ENCODE results near the gene AUTS2. TPM values are rescaled to one million over a fixed set of nuclear protein-coding genes. Genes with fewer than 3 reads are reported as not detected.

The AUTS2 gene
- total RNA-seq, 2 experiments from 2014 or later: 2.4 to 3.0 TPM

DNA sequence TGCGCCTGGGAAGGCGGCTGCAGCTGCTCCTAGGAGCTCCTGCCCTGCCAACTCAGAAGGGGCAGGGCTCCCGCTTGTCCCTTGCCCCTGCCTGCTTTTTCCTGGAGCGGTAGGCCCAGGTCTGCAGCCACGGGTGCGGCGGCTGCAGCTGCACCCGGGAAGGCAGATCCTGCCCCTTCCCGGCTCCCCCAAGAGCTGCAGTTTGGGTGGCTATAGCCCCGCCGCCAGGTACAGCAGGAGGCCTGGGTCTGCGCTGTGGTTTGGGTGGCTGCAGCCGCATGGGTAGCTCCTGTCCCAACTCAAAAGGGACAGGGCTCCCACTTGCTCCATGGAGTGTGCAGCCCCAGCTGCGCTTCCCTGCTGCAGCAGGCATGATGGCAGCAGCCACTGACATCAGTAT lies 6.5 kb upstream of the AUTS2 start:
- no peak overlapping the region for H3K4me3 Mint-ChIP-seq
- peaks cover 1% of the 10 kb centered on the region for H3K9me3 Mint-ChIP-seq (ENCODE audit: low read depth)
- DNase-seq (no peak), ATAC-seq (no peak)
- ChIA-PET POLR2A (no interaction called here), CTCF (no interaction called here)
- peaks cover 16% of the 10 kb centered on the region for H3K27me3 Mint-ChIP-seq
- intact Hi-C loops (cut with DNase I, micrococcal nuclease): no loop called here
- H3K27ac Mint-ChIP-seq: no peak overlapping the region
- peaks cover under 1% of the 10 kb centered on the region for H3K4me1 Mint-ChIP-seq
- H3K36me3 Mint-ChIP-seq (ENCODE audit: low read depth): no peaks in the 10 kb centered on the region

GRCh38 chr7:69593511-69593910 lies 4.8 kb upstream of the AUTS2 start:
- POLR2A ChIA-PET: no interaction called here
- CTCF ChIA-PET: no interaction called here
- Mint-ChIP-seq H3K4me1 (peaks cover 3% of the 10 kb centered on the region), H3K27ac (no peak overlapping the region), H3K9me3 (ENCODE audit: low read depth) (peaks cover 1% of the 10 kb centered on the region), H3K27me3 (peaks cover 19% of the 10 kb centered on the region), H3K4me3 (no peak overlapping the region), H3K36me3 (ENCODE audit: low read depth) (no peaks in the 10 kb centered on the region)
- ATAC-seq (no peak), DNase-seq (no peak)
- intact Hi-C loops (cut with DNase I, micrococcal nuclease): no loop called here

- CTCF ChIA-PET: no interaction called here
- H3K36me3 Mint-ChIP-seq (ENCODE audit: low read depth): no peaks in the 10 kb centered on the region
- H3K4me1 Mint-ChIP-seq: peaks cover 10% of the 10 kb centered on the region
- ATAC-seq: no peak
- intact Hi-C loops (cut with DNase I, micrococcal nuclease): loop anchor here in 1 of 2 experiments (5.0 kb wide), 1 partner anchor 1082 kb away; no protein-coding TSS in a partner anchor
- POLR2A ChIA-PET: no interaction called here
- H3K27me3 Mint-ChIP-seq: peaks cover 30% of the 10 kb centered on the region
- no peak for DNase-seq
- H3K27ac Mint-ChIP-seq: no peak overlapping the region
- peaks cover 1% of the 10 kb centered on the region for H3K9me3 Mint-ChIP-seq (ENCODE audit: low read depth)
- no peak overlapping the region for H3K4me3 Mint-ChIP-seq
Observed at GRCh38 chr7:69595415-69595814, 2.9 kb upstream of the AUTS2 start.

- intact Hi-C loops (cut with DNase I, micrococcal nuclease): loop anchor here in 1 of 2 experiments (5.0 kb wide), 1 partner anchor 1081 kb away; no protein-coding TSS in a partner anchor
- DNase-seq (no peak), ATAC-seq (no peak)
- peaks cover 32% of the 10 kb centered on the region for H3K27me3 Mint-ChIP-seq
- H3K4me1 Mint-ChIP-seq: peaks cover 10% of the 10 kb centered on the region
- H3K4me3 Mint-ChIP-seq: no peak overlapping the region
- no peak overlapping the region for H3K27ac Mint-ChIP-seq
- ChIA-PET CTCF (no interaction called here), POLR2A (no interaction called here)
- no peaks in the 10 kb centered on the region for H3K36me3 Mint-ChIP-seq (ENCODE audit: low read depth)
- H3K9me3 Mint-ChIP-seq (ENCODE audit: low read depth): no peaks in the 10 kb centered on the region
Observed at GRCh38 chr7:69596056-69596455, 2.2 kb upstream of the AUTS2 start.

GRCh38 chr7:69596723-69597277 lies 1.5 kb upstream of the AUTS2 start:
- Mint-ChIP-seq H3K36me3 (ENCODE audit: low read depth) (no peaks in the 10 kb centered on the region), H3K4me3 (peak overlapping the region; percentile 49), H3K9me3 (ENCODE audit: low read depth) (no peaks in the 10 kb centered on the region), H3K27ac (no peak overlapping the region), H3K27me3 (peaks cover 32% of the 10 kb centered on the region), H3K4me1 (peaks cover 10% of the 10 kb centered on the region)
- POLR2A ChIA-PET: no interaction called here
- intact Hi-C loops (cut with DNase I, micrococcal nuclease): loop anchor here in 1 of 2 experiments (5.0 kb wide), 1 partner anchor 1081 kb away; no protein-coding TSS in a partner anchor
- CTCF ChIA-PET: no interaction called here
- DNase-seq (no peak), ATAC-seq (no peak)

GRCh38 chr7:69597278-69598076 lies 798 bp upstream of the AUTS2 start:
- H3K9me3 Mint-ChIP-seq (ENCODE audit: low read depth): no peaks in the 10 kb centered on the region
- H3K27me3 Mint-ChIP-seq: peaks cover 30% of the 10 kb centered on the region
- no peak overlapping the region for H3K27ac Mint-ChIP-seq
- POLR2A ChIA-PET: no interaction called here
- peaks cover 10% of the 10 kb centered on the region for H3K4me1 Mint-ChIP-seq
- ATAC-seq: peak; percentile 8
- no peaks in the 10 kb centered on the region for H3K36me3 Mint-ChIP-seq (ENCODE audit: low read depth)
- H3K4me3 Mint-ChIP-seq: peak overlapping the region; percentile 49
- DNase-seq: peak; percentile 22
- intact Hi-C loops (cut with DNase I, micrococcal nuclease): loop anchor here in 1 of 2 experiments (2.0 to 5.0 kb wide), 2 partner anchors 141 to 1080 kb away; no protein-coding TSS in a partner anchor
- CTCF ChIA-PET: no interaction called here

- Mint-ChIP-seq H3K4me3 (peak overlapping the region; percentile 78), H3K36me3 (ENCODE audit: low read depth) (no peaks in the 10 kb centered on the region), H3K9me3 (ENCODE audit: low read depth) (no peaks in the 10 kb centered on the region), H3K4me1 (peaks cover 10% of the 10 kb centered on the region), H3K27me3 (peaks cover 30% of the 10 kb centered on the region), H3K27ac (no peak overlapping the region)
- intact Hi-C loops (cut with DNase I, micrococcal nuclease): loop anchor here in 1 of 2 experiments (2.0 to 5.0 kb wide), 2 partner anchors 140 to 1079 kb away; no protein-coding TSS in a partner anchor
- CTCF ChIA-PET: no interaction called here
- DNase-seq (peak; percentile 25), ATAC-seq (peak; percentile 18)
- POLR2A ChIA-PET: no interaction called here
Observed at GRCh38 chr7:69598487-69599285, 411 bp downstream of the AUTS2 start.

DNA sequence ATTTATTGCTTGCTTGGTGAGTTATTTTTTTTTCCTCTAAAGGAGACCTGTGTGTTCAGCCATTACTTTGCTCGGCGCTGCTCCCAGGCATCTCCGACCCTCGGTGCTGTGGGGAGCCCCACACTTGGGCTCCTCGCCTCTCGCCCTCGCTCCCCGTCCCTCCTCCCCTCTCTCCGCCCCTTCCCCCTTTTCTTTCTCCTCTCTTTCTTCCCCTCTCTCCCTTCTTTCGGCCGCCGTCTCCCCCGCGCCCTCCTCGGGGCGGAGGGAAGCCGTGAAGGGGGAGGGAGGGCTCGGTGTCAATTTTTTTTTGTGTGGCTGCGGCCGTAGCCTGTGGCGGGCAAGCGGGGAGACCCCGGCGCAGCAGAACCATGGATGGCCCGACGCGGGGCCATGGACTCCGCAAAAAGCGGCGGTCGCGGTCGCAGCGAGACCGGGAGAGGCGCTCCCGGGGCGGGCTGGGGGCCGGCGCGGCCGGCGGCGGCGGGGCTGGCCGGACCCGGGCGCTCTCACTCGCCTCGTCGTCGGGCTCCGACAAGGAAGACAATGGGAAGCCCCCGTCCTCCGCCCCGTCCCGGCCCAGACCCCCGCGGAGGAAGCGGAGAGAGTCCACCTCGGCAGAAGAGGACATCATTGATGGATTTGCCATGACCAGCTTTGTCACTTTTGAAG lies 1.1 kb downstream of the AUTS2 start:
- H3K36me3 Mint-ChIP-seq (ENCODE audit: low read depth): no peaks in the 10 kb centered on the region
- H3K27me3 Mint-ChIP-seq: peaks cover 30% of the 10 kb centered on the region
- H3K4me1 Mint-ChIP-seq: peaks cover 10% of the 10 kb centered on the region
- intact Hi-C loops (cut with DNase I, micrococcal nuclease): loop anchor here in 1 of 2 experiments (2.0 to 5.0 kb wide), 2 partner anchors 139 to 1078 kb away; no protein-coding TSS in a partner anchor
- ChIA-PET CTCF (no interaction called here), POLR2A (no interaction called here)
- no peaks in the 10 kb centered on the region for H3K9me3 Mint-ChIP-seq (ENCODE audit: low read depth)
- DNase-seq (peak; percentile 6), ATAC-seq (no peak)
- H3K27ac Mint-ChIP-seq: no peak overlapping the region
- H3K4me3 Mint-ChIP-seq: peak overlapping the region; percentile 78

DNA sequence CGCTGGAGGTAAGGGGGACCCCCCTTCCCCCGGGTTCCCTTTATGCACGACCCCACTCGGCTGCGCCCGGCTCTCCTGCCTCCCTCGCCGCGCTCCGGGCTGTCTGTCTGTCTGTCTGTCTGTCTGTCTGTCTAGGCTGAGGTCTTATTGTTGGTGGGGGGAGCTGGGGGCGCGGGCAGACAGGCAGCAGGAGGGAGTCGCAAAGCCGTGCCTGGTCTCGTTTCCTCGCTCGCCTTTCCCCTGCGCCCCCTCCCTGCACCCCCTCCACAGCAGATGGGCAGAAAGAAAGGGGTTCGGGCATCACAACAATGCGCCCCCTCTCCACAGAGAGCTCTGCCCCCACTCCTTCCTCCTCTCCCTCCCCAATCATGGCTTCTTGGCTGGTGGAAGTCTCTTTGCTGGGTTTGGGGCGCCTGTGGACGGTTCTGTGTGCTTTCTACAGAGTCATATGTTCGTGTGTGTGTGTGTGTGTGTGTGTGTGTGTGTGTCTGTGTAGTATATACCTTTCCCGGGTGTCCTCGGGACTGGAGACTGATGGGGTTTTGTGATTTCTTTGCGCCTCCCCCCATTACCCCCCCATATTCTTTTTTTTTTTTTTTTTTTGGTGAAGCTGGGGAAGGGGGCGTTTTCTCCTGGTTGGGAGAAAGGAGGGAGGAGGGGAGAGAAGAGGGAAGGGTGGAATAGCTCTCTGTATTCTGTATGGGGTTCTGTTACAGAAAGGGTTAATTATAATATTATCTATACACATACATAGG lies 1.9 kb downstream of the AUTS2 start:
- intact Hi-C loops (cut with DNase I, micrococcal nuclease): loop anchor here (2.0 to 5.0 kb wide), 3 partner anchors 137 to 1077 kb away; no protein-coding TSS in a partner anchor
- H3K27me3 Mint-ChIP-seq: peaks cover 29% of the 10 kb centered on the region
- no peaks in the 10 kb centered on the region for H3K36me3 Mint-ChIP-seq (ENCODE audit: low read depth)
- no peak overlapping the region for H3K27ac Mint-ChIP-seq
- H3K9me3 Mint-ChIP-seq (ENCODE audit: low read depth): no peaks in the 10 kb centered on the region
- H3K4me1 Mint-ChIP-seq: peaks cover 10% of the 10 kb centered on the region
- peak overlapping the region; percentile 66 for H3K4me3 Mint-ChIP-seq
- DNase-seq (peak; percentile 18), ATAC-seq (no peak)
- CTCF ChIA-PET: no interaction called here
- POLR2A ChIA-PET: no interaction called here

- no peak for ATAC-seq
- intact Hi-C loops (cut with DNase I, micrococcal nuclease): loop anchor here in 1 of 2 experiments (5.0 kb wide), 1 partner anchor 136 kb away; no protein-coding TSS in a partner anchor
- H3K36me3 Mint-ChIP-seq (ENCODE audit: low read depth): no peaks in the 10 kb centered on the region
- H3K4me1 Mint-ChIP-seq: peaks cover 10% of the 10 kb centered on the region
- no peaks in the 10 kb centered on the region for H3K9me3 Mint-ChIP-seq (ENCODE audit: low read depth)
- no peak for DNase-seq
- H3K27me3 Mint-ChIP-seq: peaks cover 27% of the 10 kb centered on the region
- H3K27ac Mint-ChIP-seq: no peak overlapping the region
- H3K4me3 Mint-ChIP-seq: no peak overlapping the region
- POLR2A ChIA-PET: no interaction called here
- CTCF ChIA-PET: interaction anchor here (0.6 kb wide), 1 partner anchor 1045 kb away, joined by 3 read pairs; no protein-coding TSS in a partner anchor
Observed at GRCh38 chr7:69600710-69601519, 2.6 kb downstream of the AUTS2 start.
